ENCODE data around the gene S100A2.

The S100A2 gene

GRCh38 chr1:153537376-153537730 is 28.3 kb downstream of the S100A2 start:
- no peak overlapping the region for H3K23ac ChIP-seq (ENCODE audit: low read depth, low read length, poor library complexity)
- H2AK5ac ChIP-seq (ENCODE audit: low read depth, low read length) = peak overlapping the region; percentile 78
- no peak for DNase-seq (ENCODE audit: low spot score)
- no CpG with 5 or more reads among the region's 6 CpGs for WGBS, 2 donors (ENCODE audit: extremely low coverage in 2 of 2, insufficient read length in 2 of 2, insufficient replicate concordance in 1 of 2)
- no peak overlapping the region for H3K18ac ChIP-seq (ENCODE audit: low read length)
- no peak overlapping the region for H3K4ac ChIP-seq (ENCODE audit: low read length)
- H2BK12ac ChIP-seq (ENCODE audit: low read length) = peak overlapping the region; percentile 61
- H2BK120ac ChIP-seq (ENCODE audit: low read depth, low read length) = peak overlapping the region; percentile 2
- no peak overlapping the region for H3K4me3 ChIP-seq (ENCODE audit: low read length in 2 of 2)
- no peak overlapping the region for H2BK5ac ChIP-seq (ENCODE audit: low read length)
- H3K9me3 ChIP-seq (replicated peaks in 1 of 2; ENCODE audit: control insufficient read depth in 2 of 2, insufficient read depth in 1 of 2, low read depth in 1 of 2, low read length in 2 of 2) = no peaks in the 10 kb centered on the region
- no peak overlapping the region for H3K9ac ChIP-seq (ENCODE audit: low read depth, low read length, poor library complexity)
- H3K4me1 ChIP-seq (ENCODE audit: control insufficient read depth in 2 of 2, insufficient read depth in 1 of 2, low read depth in 1 of 2, low read length in 2 of 2) = peaks cover 0 to 30% of the 10 kb centered on the region in 2 donors
- no peak overlapping the region for H3K27ac ChIP-seq (replicated peaks; ENCODE audit: low read length)
- no peak overlapping the region for H3K4me2 ChIP-seq (ENCODE audit: insufficient read depth, low read length, poor library complexity, severe bottlenecking)
- H3K79me1 ChIP-seq (ENCODE audit: low read depth, low read length) = no peaks in the 10 kb centered on the region
- peaks cover 0 to 45% (median 3%) of the 10 kb centered on the region in 3 experiments for H3K27me3 ChIP-seq (ENCODE audit: control insufficient read depth in 3 of 3, insufficient read depth in 3 of 3, low read depth in 1 of 3, low read length in 3 of 3)
- peak overlapping the region; percentile 39 for H2BK15ac ChIP-seq (ENCODE audit: low read length)
- no peak overlapping the region for H3K14ac ChIP-seq (ENCODE audit: low read length)
- no peak overlapping the region for H4K91ac ChIP-seq (ENCODE audit: low read depth, low read length, poor library complexity)
- no peaks in the 10 kb centered on the region for H3K36me3 ChIP-seq (replicated peaks in 1 of 2; ENCODE audit: control insufficient read depth in 2 of 2, insufficient read depth in 2 of 2, low read length in 2 of 2)
- no peak overlapping the region for H4K8ac ChIP-seq (ENCODE audit: low read depth, low read length)
- H2AFZ ChIP-seq (ENCODE audit: low read length) = no peak overlapping the region

GRCh38 chr1:153536671-153537375 is 28.8 kb downstream of the S100A2 start:
- Histone ChIP-seq H3K9ac (ENCODE audit: low read depth, low read length, poor library complexity) (peak overlapping the region; percentile 22), H2BK12ac (ENCODE audit: low read length) (peak overlapping the region; percentile 61), H3K18ac (ENCODE audit: low read length) (peak overlapping the region; percentile 63), H4K91ac (ENCODE audit: low read depth, low read length, poor library complexity) (peak overlapping the region; percentile 3), H3K4me3 (ENCODE audit: low read length in 2 of 2) (no peak overlapping the region), H2BK15ac (ENCODE audit: low read length) (peak overlapping the region; percentile 39), H2AK5ac (ENCODE audit: low read depth, low read length) (peak overlapping the region; percentile 78), H3K4ac (ENCODE audit: low read length) (no peak overlapping the region), H2BK120ac (ENCODE audit: low read depth, low read length) (peak overlapping the region; percentile 2), H4K8ac (ENCODE audit: low read depth, low read length) (no peak overlapping the region), H3K36me3 (replicated peaks in 1 of 2; ENCODE audit: control insufficient read depth in 2 of 2, insufficient read depth in 2 of 2, low read length in 2 of 2) (no peaks in the 10 kb centered on the region), H3K23ac (ENCODE audit: low read depth, low read length, poor library complexity) (peak overlapping the region; percentile 8), H3K79me1 (ENCODE audit: low read depth, low read length) (no peaks in the 10 kb centered on the region), H3K14ac (ENCODE audit: low read length) (no peak overlapping the region), H2AFZ (ENCODE audit: low read length) (no peak overlapping the region), H3K4me1 (ENCODE audit: control insufficient read depth in 2 of 2, insufficient read depth in 1 of 2, low read depth in 1 of 2, low read length in 2 of 2) (peaks cover 0 to 30% of the 10 kb centered on the region in 2 donors), H3K27ac (replicated peaks; ENCODE audit: low read length) (no peak overlapping the region), H3K4me2 (ENCODE audit: insufficient read depth, low read length, poor library complexity, severe bottlenecking) (no peak overlapping the region), H3K9me3 (replicated peaks in 1 of 2; ENCODE audit: control insufficient read depth in 2 of 2, insufficient read depth in 1 of 2, low read depth in 1 of 2, low read length in 2 of 2) (no peaks in the 10 kb centered on the region), H2BK5ac (ENCODE audit: low read length) (no peak overlapping the region), H3K27me3 (ENCODE audit: control insufficient read depth in 3 of 3, insufficient read depth in 3 of 3, low read depth in 1 of 3, low read length in 3 of 3) (peaks cover 0 to 45% (median 3%) of the 10 kb centered on the region in 3 experiments)
- no peak for DNase-seq (ENCODE audit: low spot score)
- no CpG with 5 or more reads among the region's 9 CpGs for WGBS, 2 donors (ENCODE audit: extremely low coverage in 2 of 2, insufficient read length in 2 of 2, insufficient replicate concordance in 1 of 2)

- H3K14ac ChIP-seq (ENCODE audit: low read length) = no peak overlapping the region
- peak overlapping the region; percentile 38 for H3K4me2 ChIP-seq (ENCODE audit: insufficient read depth, low read length, poor library complexity, severe bottlenecking)
- peak overlapping the region; percentile 3 for H4K91ac ChIP-seq (ENCODE audit: low read depth, low read length, poor library complexity)
- H3K27me3 ChIP-seq (ENCODE audit: control insufficient read depth in 3 of 3, insufficient read depth in 3 of 3, low read depth in 1 of 3, low read length in 3 of 3) = peaks cover 0 to 51% (median 3%) of the 10 kb centered on the region in 3 experiments
- no peaks in the 10 kb centered on the region for H3K9me3 ChIP-seq (replicated peaks in 1 of 2; ENCODE audit: control insufficient read depth in 2 of 2, insufficient read depth in 1 of 2, low read depth in 1 of 2, low read length in 2 of 2)
- H3K36me3 ChIP-seq (replicated peaks in 1 of 2; ENCODE audit: control insufficient read depth in 2 of 2, insufficient read depth in 2 of 2, low read length in 2 of 2) = no peaks in the 10 kb centered on the region
- peak overlapping the region; percentile 3 for H2BK15ac ChIP-seq (ENCODE audit: low read length)
- H2AFZ ChIP-seq (ENCODE audit: low read length) = peak overlapping the region; percentile 47
- H3K4me3 ChIP-seq (ENCODE audit: low read length in 2 of 2) = peak overlapping the region in 1 of 2 donors; percentile 63
- peak overlapping the region; percentile 99 for H2AK5ac ChIP-seq (ENCODE audit: low read depth, low read length)
- H3K27ac ChIP-seq (replicated peaks; ENCODE audit: low read length) = no peak overlapping the region
- H3K79me1 ChIP-seq (ENCODE audit: low read depth, low read length) = no peaks in the 10 kb centered on the region
- peak overlapping the region; percentile 73 for H3K18ac ChIP-seq (ENCODE audit: low read length)
- no peak overlapping the region for H3K9ac ChIP-seq (ENCODE audit: low read depth, low read length, poor library complexity)
- no peak overlapping the region for H3K4ac ChIP-seq (ENCODE audit: low read length)
- no peak for DNase-seq (ENCODE audit: low spot score)
- peaks cover 0 to 30% of the 10 kb centered on the region in 2 donors for H3K4me1 ChIP-seq (ENCODE audit: control insufficient read depth in 2 of 2, insufficient read depth in 1 of 2, low read depth in 1 of 2, low read length in 2 of 2)
- peak overlapping the region; percentile 2 for H2BK120ac ChIP-seq (ENCODE audit: low read depth, low read length)
- no peak overlapping the region for H4K8ac ChIP-seq (ENCODE audit: low read depth, low read length)
- H3K23ac ChIP-seq (ENCODE audit: low read depth, low read length, poor library complexity) = no peak overlapping the region
- H2BK5ac ChIP-seq (ENCODE audit: low read length) = peak overlapping the region; percentile 72
- peak overlapping the region; percentile 16 for H2BK12ac ChIP-seq (ENCODE audit: low read length)
- no CpG with 5 or more reads among the region's 38 CpGs for WGBS, 2 donors (ENCODE audit: extremely low coverage in 2 of 2, insufficient read length in 2 of 2, insufficient replicate concordance in 1 of 2)
Measured at GRCh38 chr1:153536012-153536670, 29.5 kb downstream of the S100A2 start.

All from neuronal stem cell (in vitro differentiated cells).